ENCODE data around the gene DDX46.
"Not testable (repeated sequence)": the region's sequence is repeated elsewhere in the genome, so short reads cannot be mapped to it uniquely, and the experiment has no call there.

Gene DDX46

GRCh38 chr5:134758504-134759341 is at the start of gene DDX46:
Gene DDX46, plus strand, starts transcription at chr5:134758779. Its CDS starts 160 bp downstream, at chr5:134758939.
- TF ChIP-seq, protein P1, sequence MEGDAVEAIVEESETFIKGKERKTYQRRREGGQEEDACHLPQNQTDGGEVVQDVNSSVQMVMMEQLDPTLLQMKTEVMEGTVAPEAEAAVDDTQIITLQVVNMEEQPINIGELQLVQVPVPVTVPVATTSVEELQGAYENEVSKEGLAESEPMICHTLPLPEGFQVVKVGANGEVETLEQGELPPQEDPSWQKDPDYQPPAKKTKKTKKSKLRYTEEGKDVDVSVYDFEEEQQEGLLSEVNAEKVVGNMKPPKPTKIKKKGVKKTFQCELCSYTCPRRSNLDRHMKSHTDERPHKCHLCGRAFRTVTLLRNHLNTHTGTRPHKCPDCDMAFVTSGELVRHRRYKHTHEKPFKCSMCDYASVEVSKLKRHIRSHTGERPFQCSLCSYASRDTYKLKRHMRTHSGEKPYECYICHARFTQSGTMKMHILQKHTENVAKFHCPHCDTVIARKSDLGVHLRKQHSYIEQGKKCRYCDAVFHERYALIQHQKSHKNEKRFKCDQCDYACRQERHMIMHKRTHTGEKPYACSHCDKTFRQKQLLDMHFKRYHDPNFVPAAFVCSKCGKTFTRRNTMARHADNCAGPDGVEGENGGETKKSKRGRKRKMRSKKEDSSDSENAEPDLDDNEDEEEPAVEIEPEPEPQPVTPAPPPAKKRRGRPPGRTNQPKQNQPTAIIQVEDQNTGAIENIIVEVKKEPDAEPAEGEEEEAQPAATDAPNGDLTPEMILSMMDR (IDR thresholded peaks at IDR 0.05; ENCODE audit: low read depth, low read length) = peak; percentile 64
- H3K4me3 ChIP-seq (ENCODE audit: low read depth, low read length) = peak within 1 kb of the TSS; percentile 96

- H3K4me3 ChIP-seq (ENCODE audit: low read depth, low read length) = no peak overlapping the region
- TF ChIP-seq, protein P1 (IDR thresholded peaks at IDR 0.05; ENCODE audit: low read depth, low read length) = no peak
Observed at GRCh38 chr5:134714120-134714519, 44.5 kb upstream of the DDX46 start.

DNA sequence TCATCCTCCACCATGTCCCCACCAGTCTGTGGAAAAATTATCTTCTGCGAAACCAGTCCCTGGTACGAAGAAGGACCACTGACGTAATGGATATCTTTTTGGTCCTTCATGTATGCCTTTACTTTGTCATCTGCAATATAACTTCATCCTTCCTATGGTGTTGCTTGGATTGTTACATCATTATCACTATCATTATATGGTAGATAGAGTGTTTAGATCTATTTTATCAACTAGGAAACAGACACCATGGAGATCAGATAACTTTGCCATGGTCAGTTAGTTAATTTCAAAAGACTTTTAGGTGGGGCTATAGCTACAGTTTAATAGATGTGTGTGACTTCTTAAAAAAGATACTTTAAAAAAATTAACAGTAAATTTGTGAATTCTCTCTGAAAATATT is 44.0 kb upstream of the DDX46 start:
- H3K4me3 ChIP-seq (ENCODE audit: low read depth, low read length) = no peak overlapping the region
- TF ChIP-seq, protein P1 (IDR thresholded peaks at IDR 0.05; ENCODE audit: low read depth, low read length) = no peak

- H3K4me3 ChIP-seq (ENCODE audit: low read depth, low read length) = not testable (repeated sequence)
Observed at GRCh38 chr5:134715466-134715865, 43.1 kb upstream of the DDX46 start.

- TF ChIP-seq, protein P1 (IDR thresholded peaks at IDR 0.05; ENCODE audit: low read depth, low read length) = no peak
- no peak overlapping the region for H3K4me3 ChIP-seq (ENCODE audit: low read depth, low read length)
Observed at GRCh38 chr5:134724872-134725271, 33.7 kb upstream of the DDX46 start.

DNA sequence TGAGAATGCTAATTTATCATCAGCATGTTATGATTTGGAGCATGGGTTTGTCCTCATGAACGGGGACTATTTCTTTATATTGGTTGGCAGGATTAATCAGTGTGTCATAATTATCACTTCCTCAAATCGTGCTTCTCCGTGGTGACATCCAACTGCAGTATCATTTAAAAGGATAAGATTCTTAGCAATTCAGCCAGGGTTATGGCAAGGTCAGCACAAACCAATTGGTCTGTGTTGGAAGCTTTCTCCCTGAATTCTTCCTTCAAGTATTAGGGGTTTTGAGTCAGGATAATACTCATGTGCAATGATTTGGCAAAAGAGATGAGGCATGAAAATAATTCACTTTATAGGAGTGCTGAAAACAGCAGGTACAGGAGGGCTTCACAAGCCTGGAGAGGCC is 25.8 kb upstream of the DDX46 start:
- TF ChIP-seq, protein P1 (IDR thresholded peaks at IDR 0.05; ENCODE audit: low read depth, low read length) = no peak
- no peak overlapping the region for H3K4me3 ChIP-seq (ENCODE audit: low read depth, low read length)

- TF ChIP-seq, protein P1 (IDR thresholded peaks at IDR 0.05; ENCODE audit: low read depth, low read length) = no peak
Observed at GRCh38 chr5:134735243-134735642, 23.3 kb upstream of the DDX46 start.

More at GRCh38 chr5:134735243-134735642, 23.3 kb upstream of the DDX46 start:
- H3K4me3 ChIP-seq (ENCODE audit: low read depth, low read length) = no peak overlapping the region

Measured in WI38 (cell line).